ENCODE measurements around the gene OLFML2B.

Gene OLFML2B

DNA sequence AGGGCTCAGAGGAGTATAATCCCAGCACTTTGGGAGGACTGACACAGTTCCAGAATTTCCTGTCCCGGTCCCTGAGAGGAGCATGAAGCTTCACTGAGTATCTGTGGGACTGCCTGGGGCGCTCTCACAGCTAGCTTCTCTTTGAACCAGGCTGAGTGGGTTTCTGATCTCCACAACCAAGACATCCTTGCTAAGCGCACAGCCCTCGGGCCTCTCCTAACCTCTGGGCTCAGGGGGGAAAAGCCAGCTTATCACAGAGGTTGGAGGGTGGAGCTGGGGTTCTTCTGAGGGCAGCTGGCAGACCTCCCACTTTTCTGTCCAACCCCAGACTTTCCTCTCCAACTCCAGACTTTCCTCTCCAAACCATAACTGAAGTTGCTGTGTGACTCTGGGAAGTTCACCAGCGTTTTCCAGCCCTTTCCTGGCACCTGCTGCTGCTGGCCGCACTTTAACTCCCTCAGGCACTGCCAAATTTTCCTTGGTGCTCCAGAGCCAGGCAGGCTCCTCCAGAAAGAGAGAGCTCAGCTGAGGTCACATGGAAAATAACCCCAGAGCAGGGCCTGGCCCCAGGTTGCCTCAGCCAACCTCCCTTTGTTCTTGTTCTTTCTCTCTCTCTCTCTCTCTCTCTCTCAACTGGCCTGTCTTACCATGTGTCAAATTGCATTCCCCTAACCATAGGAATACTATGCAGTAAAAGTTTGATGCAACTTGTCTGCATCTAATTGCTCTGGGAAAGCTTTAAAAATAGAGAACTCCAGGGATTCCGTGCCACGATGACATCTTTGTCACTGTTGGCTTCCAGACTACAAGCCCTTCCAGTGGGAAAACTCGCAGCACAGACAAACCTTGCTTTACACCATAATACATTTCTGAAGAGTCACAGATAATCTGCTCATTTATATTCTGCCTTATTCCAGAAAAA, 49.5 kb downstream of the OLFML2B start:
- ATAC-seq: no peak

DNA sequence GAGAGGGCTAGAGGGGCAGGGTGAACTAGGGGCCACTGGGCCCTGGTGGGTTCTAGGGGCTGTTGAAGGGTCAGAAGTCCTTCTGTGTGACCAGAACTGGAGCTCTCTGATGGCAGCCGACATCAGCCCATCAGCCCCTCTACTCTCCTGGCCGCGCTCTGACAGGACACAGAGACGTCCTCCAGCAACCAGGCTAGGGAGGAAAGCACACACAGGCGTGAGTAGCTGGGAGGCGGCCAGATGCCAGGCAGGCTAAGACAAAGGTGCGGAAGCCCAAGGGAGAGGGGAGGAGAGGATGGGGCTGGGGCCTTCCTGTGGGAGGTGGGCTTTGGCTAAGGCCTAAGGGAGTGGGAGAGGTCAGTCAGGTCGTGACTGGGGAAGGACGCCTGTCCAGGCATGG, 50.8 kb downstream of the OLFML2B start:
- no peak for ATAC-seq

DNA sequence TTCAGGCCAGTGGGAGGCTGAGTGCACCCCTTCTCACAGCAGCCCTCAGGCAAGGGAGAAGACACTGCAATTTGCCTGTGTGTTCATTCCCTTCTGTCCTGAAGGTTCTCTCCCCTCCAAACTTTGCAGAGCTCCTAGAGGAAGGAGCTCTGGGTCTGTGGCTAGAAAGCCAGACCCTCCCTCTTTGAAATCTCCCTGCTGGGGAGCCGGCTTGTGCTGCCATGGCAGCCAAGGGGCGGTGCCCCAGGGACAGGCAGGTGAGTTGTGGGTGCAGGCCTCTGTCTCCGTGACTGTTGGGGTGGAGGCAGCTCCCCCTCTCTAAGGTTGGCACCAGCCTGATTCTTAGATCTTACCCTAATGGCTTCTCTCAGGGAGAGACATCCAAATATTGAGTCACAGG, 53.0 kb downstream of the OLFML2B start:
- ATAC-seq: no peak

DNA sequence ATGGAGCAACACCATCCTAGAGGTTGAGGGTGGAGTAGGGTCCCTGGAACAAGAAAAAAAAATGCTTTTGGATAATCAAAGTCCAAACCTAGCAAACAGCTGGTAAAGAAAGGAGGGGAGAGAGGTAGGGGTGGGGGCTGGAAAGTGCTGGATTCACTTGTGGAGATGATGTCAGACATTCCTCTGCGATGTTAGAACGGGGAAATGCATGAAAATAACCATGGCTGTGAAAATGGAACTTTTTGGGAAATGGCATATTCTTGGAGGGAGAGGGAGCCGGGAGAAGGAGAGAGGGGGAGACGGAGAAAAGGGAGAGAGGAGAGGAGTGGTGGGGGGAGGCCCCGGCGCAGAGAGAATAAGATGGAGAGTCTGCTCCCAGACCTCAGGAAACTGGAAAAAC, 53.6 kb downstream of the OLFML2B start:
- ATAC-seq: no peak

DNA sequence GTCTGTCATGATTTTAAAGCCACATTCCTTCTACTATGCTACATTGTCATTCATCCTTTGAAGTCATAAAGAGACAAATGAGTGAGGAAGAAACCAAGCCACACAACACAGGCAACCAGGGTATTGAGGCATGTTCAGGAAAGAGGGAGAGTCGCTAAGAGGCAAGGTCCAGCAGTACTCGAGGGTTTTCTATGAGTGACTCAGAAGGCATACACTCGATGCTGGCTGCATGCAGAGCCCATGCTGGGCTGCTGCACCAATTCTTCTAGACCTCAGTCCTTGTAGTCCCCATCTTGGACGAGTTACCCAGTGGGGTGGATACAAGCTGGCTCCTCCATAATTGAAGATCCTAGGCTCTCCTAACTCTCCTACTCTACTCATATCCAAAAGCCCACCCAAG, 57.6 kb downstream of the OLFML2B start:
- ATAC-seq: no peak

DNA sequence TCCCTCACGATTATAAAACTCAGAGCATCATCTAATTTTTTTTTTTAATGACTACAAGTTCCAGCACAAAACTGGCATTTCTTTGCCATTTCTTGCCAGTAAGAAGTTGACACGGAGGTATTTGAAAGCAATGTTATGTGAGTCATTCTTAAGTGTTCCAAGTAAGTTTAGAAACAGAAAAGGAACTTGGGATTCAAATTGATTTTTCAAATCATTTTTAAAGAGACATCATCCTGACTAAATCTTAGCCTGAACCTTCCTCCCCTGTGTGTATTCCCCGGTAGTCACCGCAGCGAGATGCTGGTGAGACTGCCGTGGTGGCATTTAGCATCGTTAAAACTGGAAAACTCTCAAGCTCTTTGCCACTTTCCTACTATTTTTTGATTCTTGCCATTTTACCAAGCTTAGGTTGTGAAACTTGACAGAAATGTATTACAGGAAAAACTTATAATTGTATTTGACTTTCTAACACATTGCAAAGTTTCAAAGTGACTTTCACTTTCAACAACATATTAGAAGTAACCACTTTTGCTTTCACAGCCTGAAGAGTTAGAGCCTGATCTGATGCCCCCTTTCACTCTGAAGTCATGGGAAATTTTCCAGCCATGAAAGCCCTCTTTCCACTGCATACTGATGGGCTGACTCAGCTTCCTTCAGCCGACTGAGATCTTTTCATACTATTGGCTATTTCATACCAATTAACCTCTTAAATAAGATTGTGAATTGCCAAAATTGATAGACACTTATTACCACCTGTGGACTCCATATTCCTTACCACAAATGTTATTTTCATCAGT, 61.4 kb downstream of the OLFML2B start:
- ATAC-seq: peak; percentile 96 to 98

DNA sequence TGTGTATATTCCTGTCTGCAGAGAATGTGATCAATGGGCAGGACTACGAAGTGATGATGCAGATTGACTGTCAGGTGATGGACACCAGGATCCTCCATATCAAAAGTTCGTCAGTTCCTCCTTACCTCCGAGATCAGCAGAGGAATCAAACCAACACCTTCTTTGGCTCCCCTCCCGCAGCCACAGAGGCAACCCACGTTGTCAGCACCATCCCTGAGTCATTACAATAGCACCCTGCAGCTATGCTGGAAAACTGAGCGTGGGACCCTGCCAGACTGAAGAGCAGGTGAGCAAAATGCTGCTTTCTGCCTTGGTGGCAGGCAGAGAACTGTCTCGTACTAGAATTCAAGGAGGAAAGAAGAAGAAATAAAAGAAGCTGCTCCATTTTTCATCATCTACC, 65.2 kb downstream of the OLFML2B start:
- ATAC-seq: no peak

DNA sequence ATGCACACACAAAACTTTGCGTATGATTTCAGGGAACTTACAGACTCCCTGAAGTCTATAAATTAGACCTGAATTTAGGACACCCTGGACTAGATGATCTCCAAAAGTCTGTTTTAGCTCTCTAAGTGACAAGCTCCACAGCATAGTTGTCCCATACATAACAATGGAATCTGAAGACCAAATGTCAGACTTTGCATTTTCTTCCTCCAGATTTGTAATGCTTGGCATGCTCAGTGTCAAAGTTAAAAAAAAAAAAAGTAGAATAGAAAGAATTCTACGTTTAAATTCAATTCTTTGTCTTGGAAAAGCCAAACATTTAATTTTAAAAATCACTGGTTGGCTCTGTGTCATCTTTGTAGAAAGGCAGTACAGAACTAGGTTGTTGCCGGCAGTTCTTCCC, 66.7 kb downstream of the OLFML2B start:
- ATAC-seq: no peak

DNA sequence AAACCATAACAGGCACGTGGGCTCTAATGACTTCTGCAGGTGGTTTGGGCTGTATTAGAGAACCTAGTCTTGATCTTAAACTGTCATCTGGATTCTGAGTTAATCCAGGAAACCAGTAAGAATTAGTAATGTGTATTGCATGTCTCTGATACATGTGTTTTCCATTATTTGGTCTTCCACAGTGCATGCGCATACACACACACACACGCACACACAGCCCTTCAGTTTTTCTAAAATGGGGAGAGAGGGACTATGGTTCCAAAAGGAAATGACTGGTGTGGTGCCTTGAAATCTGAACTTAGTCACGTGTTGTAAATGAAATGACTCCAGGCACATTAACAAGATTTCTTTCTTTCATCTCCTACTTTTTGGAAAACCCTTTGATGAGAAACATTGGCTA, 67.6 kb downstream of the OLFML2B start:
- ATAC-seq: no peak

DNA sequence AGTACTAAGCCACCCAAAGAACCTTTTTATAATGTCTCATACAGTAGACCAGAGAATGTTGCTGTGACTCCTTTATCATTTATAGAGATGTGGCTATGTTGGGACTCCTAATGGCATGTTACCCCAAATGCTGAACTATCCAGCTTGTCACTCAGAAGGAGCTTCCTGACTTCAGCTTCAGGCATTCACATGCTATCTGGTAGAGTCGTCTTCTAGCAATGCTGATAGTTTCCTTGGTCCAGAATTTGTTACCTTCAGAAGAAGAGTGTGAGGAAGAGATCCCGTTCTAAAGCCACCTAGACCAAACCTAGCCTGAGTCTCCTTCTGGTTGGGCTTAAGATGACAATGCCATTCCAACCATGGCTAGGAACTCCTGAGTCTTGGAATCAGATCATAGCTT, 68.1 kb downstream of the OLFML2B start:
- ATAC-seq: no peak

DNA sequence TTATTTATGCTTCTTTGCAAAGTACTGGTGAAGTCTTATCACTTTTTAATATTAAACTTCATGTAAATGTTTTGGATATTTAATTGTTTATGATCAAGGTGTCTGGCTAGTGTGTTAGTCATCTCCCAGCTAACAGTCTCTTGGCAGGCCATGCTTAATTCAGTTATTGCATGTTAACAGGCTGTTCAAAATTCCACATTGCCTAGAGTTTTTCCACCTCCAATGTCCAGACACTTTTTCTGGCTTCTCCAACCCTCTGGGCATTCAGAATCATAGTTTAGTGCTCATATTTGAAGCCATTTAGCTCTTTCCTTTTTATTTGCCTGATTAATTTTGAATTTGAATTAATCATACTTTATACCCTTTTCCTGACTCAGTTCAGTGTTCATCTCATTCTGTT, 69.2 kb downstream of the OLFML2B start:
- no peak for ATAC-seq

DNA sequence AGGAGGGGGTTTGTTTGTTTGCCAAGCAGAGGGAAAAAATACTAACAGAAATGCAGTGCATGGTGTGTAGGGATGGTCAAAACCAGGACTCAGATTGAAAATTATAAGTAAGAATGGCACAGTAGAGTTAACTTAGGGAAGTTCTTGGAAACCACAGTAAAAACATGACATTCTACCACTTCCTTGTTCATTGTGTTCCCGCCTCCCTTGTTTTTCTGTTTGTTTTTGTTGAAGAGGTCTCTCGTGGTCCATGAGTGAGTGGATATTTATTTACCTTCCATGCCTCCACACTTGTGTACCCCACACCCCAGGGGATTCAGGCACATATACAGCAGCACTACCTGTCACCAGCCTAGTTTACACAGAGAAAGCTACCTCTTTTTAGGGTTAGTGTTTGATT, 69.6 kb downstream of the OLFML2B start:
- ATAC-seq: no peak

DNA sequence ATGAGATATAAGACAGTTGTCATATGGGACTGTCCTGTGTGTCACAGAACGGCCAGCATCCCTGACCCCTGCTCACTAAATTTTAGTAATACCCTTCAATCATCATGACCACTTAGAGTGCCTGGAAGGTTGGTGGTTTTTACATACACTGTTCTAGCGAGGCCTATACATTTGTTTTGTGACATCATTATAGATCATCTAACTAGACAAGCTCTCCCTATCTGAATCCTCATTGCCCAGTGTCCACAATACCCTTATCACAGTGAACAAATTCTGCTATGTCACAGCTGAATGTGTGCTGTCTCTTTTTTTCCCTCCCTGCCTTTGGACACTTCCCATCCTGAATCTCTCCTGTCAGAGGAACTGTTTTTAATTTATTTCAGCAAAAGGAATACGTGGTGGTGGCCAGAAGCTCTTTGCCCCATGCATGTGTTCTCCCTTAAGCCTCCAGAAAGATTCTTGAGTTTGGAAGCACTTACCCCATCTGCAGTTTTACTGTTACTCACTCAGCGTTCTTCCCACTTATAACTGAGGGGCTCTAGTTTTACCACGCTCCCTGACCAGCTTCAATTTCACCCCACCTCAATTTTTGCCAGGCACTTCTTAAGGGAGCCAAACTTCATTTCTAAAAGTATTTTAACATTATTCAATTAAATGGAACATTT, 70.3 kb downstream of the OLFML2B start:
- ATAC-seq: no peak

DNA sequence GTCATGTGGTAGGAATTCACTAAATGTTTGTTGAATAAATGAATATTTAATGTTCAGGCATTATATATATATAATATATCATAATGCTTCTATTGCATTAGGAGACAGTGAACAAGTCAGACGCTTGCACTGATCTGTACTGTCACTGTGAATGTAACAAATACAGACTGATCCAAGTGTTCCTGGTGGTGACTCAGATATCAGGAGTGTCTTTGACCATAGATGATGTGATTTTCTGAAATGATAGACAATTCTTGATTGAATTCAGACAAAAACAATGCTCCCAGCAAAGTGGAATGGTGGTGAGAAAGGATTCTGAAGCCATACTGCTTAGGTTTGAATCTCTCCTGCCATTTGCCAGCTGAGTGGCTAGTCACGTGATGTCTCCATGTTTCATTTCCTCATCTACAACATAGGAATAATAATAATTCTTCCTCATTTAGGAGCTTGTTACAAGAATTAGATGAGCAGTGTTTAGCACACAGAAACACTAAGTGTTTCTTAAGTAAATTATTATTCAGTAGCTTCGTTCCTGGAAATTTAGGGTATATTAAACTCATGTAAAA, 71.0 kb downstream of the OLFML2B start:
- ATAC-seq: no peak

DNA sequence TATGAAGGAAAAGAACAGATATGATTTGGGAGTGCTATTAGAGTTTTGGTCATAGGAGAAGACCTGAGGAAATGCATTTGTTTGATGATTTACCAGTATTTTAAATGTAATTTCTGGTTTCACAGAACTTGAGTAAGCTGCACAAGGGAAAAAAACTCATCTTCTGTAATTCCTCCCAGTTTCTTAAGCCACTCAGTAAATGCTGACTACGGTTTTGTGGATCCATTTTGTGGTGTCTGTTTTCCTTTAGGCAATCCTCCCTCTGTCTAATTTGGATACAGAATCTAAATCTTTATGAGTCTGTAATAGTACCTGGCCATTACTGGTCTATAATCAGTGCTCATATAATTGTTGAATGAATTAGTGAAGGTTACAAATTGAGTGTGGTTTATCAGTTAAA, 72.0 kb downstream of the OLFML2B start:
- no peak for ATAC-seq

DNA sequence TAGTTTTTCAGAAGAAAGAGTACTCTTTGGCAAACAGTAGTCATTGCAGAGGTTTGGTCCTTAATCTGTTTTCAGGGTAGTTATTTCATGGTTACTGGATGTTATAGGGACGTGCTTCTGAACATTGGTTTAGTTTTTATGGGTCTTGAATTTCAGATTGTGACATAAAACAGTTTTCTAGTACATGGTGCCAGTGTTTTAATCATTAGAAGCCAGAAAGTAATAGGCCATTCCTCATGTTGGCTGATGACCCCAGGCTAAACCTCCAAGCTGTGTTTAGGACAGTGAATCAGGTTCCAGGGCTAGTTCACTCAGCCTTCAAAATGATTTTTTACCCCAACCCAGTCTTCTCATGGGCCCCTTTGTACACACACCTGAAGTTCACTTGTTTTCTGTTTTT, 73.3 kb downstream of the OLFML2B start:
- no peak for ATAC-seq

DNA sequence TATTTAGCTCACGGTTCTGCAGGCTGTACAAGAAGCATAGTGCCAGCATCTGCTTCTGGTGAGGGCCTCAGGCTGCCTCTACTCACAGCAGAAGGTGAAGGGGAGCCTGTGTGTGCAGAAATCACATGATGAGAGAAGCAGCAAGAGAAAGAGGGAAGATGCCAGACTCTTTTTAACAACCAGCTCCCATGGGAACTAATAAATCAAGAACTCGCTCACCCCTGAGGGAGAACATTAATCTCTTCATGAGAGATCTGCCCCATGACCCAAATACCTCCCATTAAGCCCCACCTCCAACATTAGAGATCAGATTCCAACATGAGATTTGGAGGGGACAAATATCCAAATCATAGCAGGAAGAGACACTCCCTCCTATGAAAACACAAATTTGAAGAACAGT, 74.1 kb downstream of the OLFML2B start:
- no peak for ATAC-seq

DNA sequence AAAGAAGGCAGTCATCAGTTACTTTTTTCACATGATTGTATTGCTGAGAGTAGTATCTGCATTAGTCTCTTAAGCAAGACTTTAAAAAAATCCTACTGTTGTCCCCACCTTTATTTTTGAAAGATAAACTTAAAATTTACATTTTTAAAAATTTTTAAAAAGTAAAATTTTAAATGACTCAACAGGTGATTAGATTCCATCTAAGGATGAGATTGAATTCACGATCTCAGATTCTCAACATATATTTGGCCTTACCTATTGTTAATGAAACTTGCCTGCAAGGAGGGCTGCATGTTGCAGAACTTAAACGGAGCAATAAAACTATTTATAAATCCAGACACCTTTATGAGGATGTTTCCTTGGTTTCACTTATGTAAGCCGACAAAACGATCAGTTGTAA, 75.2 kb downstream of the OLFML2B start:
- no peak for ATAC-seq

DNA sequence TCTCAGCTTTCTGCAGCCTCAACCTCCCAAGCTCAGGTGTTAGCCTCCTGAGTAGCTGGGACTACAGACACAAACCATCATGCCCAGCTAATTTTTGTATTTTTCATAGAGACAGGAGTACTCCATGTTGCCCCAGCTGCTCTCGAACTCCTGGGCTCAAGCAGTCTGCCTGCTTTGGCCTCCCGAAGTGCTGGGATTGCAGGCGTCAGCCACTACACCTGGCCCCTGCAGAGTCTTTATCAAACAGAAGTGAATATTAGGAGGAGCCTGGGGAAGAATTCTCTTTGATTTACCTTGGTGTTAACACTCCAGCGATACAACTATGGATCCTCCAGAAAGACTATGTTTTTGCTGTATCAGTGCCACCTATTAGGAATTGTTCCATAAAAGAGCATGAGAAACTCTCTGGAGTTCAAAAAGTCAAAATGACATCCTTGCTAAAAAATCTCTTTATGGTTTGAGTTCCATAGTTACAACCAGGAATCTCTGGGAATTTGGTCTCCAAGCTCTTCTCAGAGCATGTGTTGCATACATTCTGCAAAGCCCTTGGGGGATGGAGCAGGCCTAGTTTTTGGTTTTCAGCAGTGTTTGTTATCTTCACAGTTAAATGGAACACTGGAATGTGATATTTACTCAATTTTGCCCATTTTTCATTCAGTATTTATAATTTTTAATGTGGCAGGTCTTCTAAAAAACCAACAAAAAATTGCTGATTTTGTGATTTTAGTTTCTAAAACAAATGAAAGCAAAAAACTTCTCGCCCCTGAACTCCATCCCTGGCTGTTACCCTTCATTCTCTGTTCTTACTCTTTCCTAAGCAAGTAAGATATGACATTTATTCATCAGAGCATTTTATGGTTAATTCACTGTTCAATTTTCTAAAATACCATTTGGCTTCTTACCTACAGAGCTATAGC, 77.3 kb downstream of the OLFML2B start:
- no peak for ATAC-seq

DNA sequence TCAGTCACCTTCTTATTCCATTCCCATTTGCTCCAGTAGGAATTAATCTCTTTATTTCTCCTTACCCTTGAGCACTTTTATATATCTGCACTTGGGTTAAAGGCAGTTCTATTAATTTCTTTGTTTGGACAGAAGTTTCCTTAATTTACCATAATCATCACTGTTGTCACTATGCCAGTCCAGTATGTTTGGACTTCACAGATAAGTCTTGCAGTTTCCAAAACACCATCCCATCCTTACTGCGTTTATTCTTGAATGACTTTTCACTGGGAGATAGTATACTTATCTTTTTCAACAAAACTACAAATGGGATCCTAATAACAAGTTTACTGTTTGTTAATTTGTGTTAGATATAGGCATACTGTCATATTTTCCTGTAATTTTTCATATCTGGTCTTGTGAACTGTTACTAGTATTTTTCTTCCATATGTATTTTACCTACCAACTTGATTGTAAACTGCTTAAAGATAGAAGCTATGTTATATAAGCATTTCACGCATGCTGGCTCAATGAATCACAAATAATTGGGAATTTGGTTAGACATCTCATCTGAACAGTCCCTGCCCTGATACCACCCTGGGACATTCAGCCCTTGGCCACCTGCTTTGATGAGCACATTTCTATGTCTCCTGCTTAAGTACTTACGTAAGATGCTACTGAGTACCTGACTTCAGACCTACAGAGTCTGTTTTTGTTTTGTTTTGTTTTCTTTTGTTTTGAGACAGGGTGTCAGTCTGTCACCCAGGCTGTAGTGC, 78.2 kb downstream of the OLFML2B start:
- ATAC-seq: no peak

DNA sequence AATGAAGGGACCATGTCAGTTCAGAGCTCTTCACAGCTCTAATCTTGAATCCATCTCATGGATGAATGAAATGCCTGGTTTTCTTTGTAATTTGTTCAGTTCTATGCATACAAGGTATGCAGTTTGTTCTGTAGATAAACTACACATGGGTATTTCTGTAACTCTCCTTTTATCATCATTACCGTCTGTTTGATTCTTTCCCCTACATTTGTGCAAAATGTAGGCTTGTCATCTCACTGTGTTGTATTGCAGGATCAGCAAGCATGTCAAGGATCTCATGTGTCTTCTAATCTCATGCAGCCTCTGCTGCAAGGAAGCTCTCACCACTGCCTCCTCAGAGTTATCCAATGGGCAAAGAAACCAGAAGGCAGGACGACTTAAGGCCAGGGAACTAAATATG, 79.3 kb downstream of the OLFML2B start:
- no peak for ATAC-seq
